HFF-Myc (cell line): ENCODE results near the gene PARD3.

Experiments
- DNase-seq: peaks from one replicate; pipeline ENCODE4 v3.0.0-alpha.2; 2011; ENCODE audit warnings: low read depth; ENCODE audit errors: extremely low read depth
- H3K4me3 ChIP-seq: replicated peaks from 2 replicates; pipeline ENCODE4 v1.5.1; 2011; ENCODE audit warnings: low read depth, mild to moderate bottlenecking, control low read depth, low read length
- TF ChIP-seq, protein P1 (sequence below): IDR thresholded peaks from 2 replicates; pipeline ENCODE4 v1.5.1; 2012; ENCODE audit warnings: mild to moderate bottlenecking, low read depth, low read length, control low read depth; ENCODE audit errors: missing control alignments

Gene PARD3

DNA sequence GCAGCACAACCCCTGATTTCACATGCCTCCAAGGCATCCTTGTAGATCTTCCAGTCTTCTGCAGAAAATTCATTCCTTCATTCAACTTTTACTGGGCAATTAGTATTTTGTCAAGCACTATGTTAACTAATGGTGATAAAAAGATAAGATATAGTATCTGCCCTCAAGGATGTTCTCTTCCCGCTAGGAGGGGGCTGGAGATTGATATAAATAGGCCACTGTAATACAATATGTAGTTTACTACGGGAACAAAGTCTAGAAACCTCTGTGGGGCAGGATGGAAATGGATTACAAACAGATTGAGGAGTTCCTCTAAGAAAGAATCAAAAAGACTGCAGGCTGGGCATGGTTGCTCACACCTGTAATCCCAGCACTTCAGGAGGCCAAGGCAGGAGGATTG, 10.3 kb upstream of the PARD3 start:
- no peak overlapping the region for H3K4me3 ChIP-seq
- no peak for DNase-seq
- TF ChIP-seq, protein P1, sequence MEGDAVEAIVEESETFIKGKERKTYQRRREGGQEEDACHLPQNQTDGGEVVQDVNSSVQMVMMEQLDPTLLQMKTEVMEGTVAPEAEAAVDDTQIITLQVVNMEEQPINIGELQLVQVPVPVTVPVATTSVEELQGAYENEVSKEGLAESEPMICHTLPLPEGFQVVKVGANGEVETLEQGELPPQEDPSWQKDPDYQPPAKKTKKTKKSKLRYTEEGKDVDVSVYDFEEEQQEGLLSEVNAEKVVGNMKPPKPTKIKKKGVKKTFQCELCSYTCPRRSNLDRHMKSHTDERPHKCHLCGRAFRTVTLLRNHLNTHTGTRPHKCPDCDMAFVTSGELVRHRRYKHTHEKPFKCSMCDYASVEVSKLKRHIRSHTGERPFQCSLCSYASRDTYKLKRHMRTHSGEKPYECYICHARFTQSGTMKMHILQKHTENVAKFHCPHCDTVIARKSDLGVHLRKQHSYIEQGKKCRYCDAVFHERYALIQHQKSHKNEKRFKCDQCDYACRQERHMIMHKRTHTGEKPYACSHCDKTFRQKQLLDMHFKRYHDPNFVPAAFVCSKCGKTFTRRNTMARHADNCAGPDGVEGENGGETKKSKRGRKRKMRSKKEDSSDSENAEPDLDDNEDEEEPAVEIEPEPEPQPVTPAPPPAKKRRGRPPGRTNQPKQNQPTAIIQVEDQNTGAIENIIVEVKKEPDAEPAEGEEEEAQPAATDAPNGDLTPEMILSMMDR: no peak

DNA sequence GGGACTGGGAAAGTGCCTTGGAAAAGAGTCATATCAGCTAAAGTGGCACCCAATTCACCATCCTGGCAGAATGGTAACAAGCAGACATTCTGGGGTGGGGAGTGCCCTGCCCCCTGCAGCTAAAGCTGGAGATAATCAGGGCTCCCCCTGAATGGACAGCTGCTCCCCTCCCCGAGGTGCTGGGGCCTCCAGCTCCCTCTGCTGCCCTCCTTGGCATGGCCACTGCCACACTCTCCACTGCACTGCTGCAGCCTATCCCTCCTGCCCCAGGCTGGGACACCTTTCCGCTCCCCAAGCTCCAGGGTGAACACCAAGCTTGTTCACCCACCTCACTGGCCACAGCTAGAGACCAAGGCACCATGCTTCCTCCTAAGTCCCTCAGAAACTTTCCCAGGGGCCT, 9.8 kb upstream of the PARD3 start:
- DNase-seq: no peak
- TF ChIP-seq, protein P1: peak; percentile 14
- no peak overlapping the region for H3K4me3 ChIP-seq

GRCh38 chr10:34821587-34822585, 6.8 kb upstream of the PARD3 start:
- TF ChIP-seq, protein P1: no peak
- no peak overlapping the region for H3K4me3 ChIP-seq
- no peak for DNase-seq

DNA sequence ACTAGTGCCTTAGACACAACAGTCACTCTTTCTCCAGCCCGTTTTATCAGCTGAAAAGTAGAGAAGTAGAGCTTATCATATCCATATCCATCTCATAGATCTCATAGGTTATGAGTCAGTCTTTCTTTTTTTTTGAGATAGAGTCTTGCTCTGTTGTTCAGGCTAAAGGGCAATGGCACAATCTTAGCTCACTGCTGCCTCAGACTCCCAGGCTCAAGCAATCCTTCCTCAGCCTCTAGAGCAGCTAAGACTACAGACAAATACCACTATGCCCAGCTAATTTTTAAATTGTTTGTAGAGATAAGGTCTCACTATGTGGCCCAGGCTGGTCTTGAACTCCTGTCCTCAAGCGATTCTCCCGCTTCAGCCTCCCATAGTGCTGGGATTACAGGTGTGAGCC, 2.5 kb upstream of the PARD3 start:
- TF ChIP-seq, protein P1: no peak
- DNase-seq: no peak
- no peak overlapping the region for H3K4me3 ChIP-seq

DNA sequence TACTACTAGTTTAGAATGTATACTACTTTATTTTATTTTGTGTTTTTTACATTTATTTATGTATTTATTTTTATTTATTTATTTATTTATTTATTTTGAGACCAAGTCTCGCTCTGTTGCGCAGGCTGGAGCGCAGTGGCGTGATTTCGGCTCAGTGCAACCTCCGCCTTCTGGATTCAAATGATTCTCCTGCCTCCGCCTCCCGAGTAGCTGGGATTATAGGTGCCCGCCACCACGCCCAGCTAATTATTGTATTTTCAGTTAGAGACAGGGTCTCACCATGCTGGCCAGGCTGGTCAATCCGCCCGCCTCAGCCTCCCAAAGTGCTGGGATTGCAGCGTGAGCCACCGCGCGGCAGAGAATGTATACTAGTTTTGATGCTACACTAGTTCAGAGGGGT, 2.0 kb upstream of the PARD3 start:
- no peak for DNase-seq
- TF ChIP-seq, protein P1: no peak
- no peak overlapping the region for H3K4me3 ChIP-seq

DNA sequence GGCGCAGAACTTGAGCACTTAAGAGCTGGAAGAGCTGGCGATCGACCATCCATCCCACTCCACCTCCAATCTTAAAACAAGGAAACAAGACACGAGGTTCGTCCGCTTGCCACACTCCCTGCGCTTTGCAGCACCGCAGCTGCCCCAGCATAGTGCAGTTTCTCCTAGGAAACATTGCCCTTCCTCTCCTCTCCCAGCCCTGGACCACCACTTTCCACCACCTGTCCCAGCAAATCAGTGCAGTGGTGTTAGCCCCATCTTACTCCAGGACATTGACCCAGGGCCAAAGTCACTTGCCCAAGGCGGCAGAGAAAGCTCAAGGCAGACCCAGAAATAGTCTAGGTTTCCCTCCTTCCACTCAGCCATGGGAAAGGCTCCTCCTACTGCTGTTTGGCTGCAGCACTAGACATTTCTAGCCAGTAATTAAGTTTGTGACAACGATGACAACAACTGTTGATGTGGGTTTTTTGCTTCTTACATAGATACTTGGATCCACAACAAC, 1.5 kb upstream of the PARD3 start:
- TF ChIP-seq, protein P1: no peak
- no peak for DNase-seq
- H3K4me3 ChIP-seq: peak overlapping the region; percentile 87
